HUDEP-2 (cell line): ENCODE data around the gene TREML4.

Experiments used
- DNase-seq, 76 experiments: peaks; one replicate each; lab custom pipeline; 2025; ENCODE audit not compliant: unreplicated experiment in 76 of 76; lab: John Stamatoyannopoulos, UW

Gene TREML4

GRCh38 chr6:41247882-41248705 lies 19.9 kb downstream of the TREML4 start:
- DNase-seq, result no peak

DNA sequence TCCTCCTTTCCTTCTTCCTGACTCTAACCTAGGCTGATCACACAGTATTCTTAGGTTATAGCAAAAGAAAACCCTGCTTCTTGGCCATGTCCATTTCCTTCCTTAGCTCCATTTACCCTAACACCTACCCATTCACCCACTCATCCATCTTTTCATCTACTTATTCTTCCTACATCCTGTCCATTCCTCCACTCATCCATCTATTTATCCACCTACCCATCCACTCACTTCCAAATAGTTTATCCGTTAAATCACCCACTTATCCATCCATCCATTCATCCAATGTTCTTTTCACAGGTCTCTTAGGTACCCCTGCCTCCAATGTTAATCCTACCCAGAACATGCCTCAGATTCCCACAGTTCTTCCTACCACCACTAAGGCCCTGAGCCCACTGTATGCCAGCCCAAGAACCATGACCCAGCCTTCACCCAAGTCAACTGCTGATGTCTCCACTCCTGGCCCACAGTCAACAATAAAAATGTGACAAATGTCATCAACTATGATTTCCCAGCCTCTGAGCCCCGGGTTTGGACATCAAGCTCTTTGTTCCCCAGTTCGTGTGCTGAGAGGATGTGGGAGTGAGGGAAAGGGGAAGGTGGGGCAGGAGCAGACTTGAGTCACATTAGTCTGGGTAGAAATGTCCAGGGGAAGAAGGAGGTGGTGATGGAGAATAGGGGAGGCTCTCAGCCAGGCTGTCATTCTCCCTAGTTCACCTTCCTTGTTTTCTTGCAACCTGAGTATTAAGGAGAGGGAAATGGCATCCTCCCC lies 24.4 kb downstream of the TREML4 start:
- no peak for DNase-seq

DNA sequence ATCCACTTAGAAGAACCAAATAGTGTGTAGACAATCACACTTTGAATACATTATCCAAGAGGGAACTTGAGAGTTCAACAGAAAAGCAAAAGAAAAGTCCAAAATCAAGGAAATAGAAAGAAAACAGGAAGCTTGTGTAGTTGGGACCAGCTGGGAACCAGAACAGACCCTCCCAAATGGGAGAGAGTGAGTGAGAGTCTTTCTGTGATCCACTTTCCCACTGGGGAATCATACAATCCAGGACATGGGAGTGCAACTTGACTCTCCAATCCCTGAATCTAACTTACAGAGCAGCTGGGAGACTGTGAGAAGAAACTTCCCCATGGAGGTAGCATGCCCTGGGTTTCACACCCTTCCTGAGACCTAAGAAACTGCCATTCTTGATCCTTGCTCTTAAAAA lies 27.0 kb downstream of the TREML4 start:
- no peak for DNase-seq

GRCh38 chr6:41255638-41256246 lies 27.6 kb downstream of the TREML4 start:
- no peak for DNase-seq

DNA sequence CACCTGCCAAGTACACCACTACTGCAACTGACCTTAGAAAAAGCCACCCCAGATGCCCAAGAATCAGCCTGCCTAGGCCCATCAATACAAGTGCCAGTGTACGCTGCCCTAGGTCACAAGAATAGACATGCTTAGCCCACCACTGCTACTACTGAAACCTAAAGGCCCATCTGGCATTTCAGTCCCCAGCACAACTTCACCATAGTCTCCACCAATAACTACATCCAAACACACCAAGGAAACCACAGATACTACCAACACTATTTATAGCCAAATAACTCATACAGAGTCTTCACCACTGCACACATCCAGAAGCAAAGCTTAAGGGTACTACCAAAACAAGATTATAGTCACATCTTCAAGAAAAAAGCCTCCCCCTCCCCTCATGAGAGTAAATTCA lies 28.2 kb downstream of the TREML4 start:
- no peak for DNase-seq

- no peak for DNase-seq
Measured at GRCh38 chr6:41257369-41258195, 29.4 kb downstream of the TREML4 start.

DNA sequence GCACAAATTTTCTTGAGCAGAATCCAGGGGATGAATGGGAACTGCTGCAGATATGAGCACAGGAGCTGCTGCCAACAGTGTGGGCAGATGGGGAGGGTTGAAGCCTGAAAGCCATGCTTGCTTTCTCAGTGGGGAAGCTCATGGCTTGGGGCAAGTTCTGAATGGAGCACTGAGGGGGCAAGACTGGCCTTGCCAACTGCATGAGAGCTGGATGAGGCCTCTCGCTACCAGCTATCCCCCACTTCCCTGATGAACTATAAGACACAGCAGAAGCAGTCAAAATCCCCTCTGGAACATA lies 30.0 kb downstream of the TREML4 start:
- no peak for DNase-seq

DNA sequence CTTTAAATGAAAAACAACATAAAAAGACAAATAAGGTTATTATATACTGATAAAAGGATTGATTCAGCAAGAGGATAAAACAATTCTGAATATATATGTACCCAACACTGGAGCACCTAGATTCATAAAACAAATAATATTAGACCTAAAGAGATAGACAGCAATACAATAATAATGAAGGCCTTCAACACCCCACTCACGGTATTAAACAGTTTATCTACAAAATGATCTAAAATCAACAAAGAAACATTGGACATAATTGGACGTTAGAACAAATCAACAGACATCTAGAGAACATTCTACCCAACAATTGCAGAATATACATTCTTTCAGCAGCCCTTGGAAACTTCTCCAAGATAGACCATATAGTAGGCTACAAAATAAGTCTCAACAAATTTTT lies 34.3 kb downstream of the TREML4 start:
- DNase-seq, result no peak

DNA sequence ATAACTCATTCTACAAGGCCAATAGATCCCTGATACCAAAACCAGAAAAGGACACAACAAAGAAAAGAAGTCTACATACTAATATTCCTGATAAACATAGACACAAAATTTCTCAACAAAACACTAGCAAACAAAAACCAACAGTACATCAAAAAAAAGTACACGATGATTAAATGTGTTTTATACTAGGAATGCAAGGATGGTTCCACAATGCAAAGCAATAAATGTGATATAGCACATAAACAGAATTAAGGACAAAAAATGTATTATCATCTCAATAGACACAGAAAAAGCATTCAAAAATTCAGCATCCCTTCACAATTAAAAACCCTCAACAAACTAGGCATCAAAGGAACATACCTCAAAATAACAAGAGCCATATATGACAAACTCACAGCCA lies 35.1 kb downstream of the TREML4 start:
- DNase-seq, result no peak

GRCh38 chr6:41266541-41266940 lies 38.4 kb downstream of the TREML4 start:
- DNase-seq, result no peak

GRCh38 chr6:41268478-41268877 lies 40.3 kb downstream of the TREML4 start:
- no peak for DNase-seq

DNA sequence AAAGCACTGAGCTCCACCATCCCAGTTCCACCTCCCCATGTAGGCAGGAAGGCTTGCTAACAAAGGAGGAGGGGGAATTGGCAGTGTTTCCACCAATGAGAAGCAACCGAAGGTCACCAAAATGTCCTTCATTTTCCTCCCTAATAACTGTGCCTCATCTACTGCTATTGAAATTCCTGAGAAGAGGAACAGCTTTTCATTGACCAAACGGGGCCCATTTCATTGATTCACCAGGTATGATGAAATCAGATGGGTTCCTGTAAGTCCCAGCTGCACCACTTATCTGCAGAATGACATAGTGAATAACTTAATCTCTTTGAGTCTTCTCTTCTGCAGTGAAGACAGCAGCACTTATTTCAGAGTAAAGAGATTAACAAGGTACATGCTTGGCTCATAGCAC lies 41.0 kb downstream of the TREML4 start:
- DNase-seq, result no peak

- no peak for DNase-seq
Measured at GRCh38 chr6:41269716-41270115, 41.6 kb downstream of the TREML4 start.

- no peak for DNase-seq
Measured at GRCh38 chr6:41271901-41272395, 43.8 kb downstream of the TREML4 start.

- no peak for DNase-seq
Measured at GRCh38 chr6:41272591-41273240, 44.6 kb downstream of the TREML4 start.

- no peak for DNase-seq
Measured at GRCh38 chr6:41273714-41274113, 45.6 kb downstream of the TREML4 start.

- no peak for DNase-seq
Measured at GRCh38 chr6:41274256-41274655, 46.1 kb downstream of the TREML4 start.

DNA sequence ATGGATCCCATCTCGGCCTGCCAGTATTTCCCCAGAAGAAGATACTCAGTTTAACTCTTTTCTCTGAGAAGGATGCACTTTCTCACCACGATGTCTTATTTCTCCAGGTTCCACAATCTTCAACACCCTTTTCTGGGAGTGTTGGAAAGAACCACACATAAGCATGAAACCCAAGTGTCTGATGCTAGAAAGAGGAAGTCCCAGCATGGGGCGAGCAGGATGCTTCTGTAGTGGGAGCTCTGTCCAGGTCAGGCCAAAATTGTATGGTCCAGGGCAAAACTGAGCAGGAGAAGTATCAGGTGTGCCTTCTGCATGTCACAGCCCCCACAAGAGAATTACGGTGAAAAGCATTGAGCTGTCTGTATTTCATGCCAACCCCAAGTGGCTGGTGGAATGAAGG lies 47.3 kb downstream of the TREML4 start:
- DNase-seq, result no peak

- no peak for DNase-seq
Measured at GRCh38 chr6:41277605-41278004, 49.5 kb downstream of the TREML4 start.

GRCh38 chr6:41278699-41279405 lies 50.7 kb downstream of the TREML4 start:
- DNase-seq, result peak in 74 of 76 experiments; percentile 15 to 96 (median 82)
